ENCODE results near the gene CFTR. TPM values are rescaled to one million over a fixed set of nuclear protein-coding genes. Genes with fewer than 3 reads are reported as not detected.

CFTR gene
- total RNA-seq, 1 experiment from 2014 or later = 1.2 TPM

- Histone ChIP-seq H3K4me2 (ENCODE audit: insufficient read depth, insufficient read length, low read length) (no peak overlapping the region), H3K9me3 (ENCODE audit: control insufficient read depth, low read depth, low read length) (no peaks in the 10 kb centered on the region), H4K20me1 (ENCODE audit: control insufficient read depth, insufficient read depth, insufficient read length) (no peaks in the 10 kb centered on the region), H3K9ac (ENCODE audit: extremely low read depth, insufficient read length, low read length) (no peak overlapping the region), H3K79me2 (ENCODE audit: insufficient read depth, low read length) (no peaks in the 10 kb centered on the region), H3K27ac (ENCODE audit: insufficient read length, low read depth, low read length) (no peak overlapping the region), H2BK12ac (ENCODE audit: insufficient read length, low read depth, low read length) (no peak overlapping the region), H2AFZ (ENCODE audit: low read length) (no peak overlapping the region), H2BK120ac (ENCODE audit: low read depth, low read length, poor library complexity, severe bottlenecking) (no peak overlapping the region), H3T11ph (ENCODE audit: low read length) (no peak overlapping the region), H2BK20ac (ENCODE audit: low read depth, low read length, poor library complexity, severe bottlenecking) (no peak overlapping the region), H3K79me1 (ENCODE audit: insufficient read depth, low read depth, low read length, poor library complexity, severe bottlenecking) (no peaks in the 10 kb centered on the region), H3K4ac (ENCODE audit: low read depth, low read length) (no peak overlapping the region), H4K91ac (ENCODE audit: insufficient read length, low read depth, low read length) (no peak overlapping the region), H3K4me1 (ENCODE audit: insufficient read depth, low read length) (no peaks in the 10 kb centered on the region), H4K5ac (ENCODE audit: insufficient read length, low read depth, low read length) (no peak overlapping the region), H2BK15ac (ENCODE audit: low read depth, low read length) (no peak overlapping the region), H3K14ac (ENCODE audit: insufficient read depth, low read length) (no peak overlapping the region), H3K23me2 (ENCODE audit: insufficient read length, low read depth, low read length, poor library complexity, severe bottlenecking) (no peaks in the 10 kb centered on the region), H3K18ac (ENCODE audit: insufficient read length, low read depth, low read length) (no peak overlapping the region), H4K8ac (replicated peaks; ENCODE audit: insufficient read length, low read depth, low read length) (no peak overlapping the region), H2BK5ac (ENCODE audit: insufficient read length, low read length) (no peak overlapping the region), H3K56ac (ENCODE audit: insufficient read length, low read depth, low read length) (no peak overlapping the region), H3K23ac (ENCODE audit: insufficient read length, low read depth, low read length) (no peak overlapping the region), H2AK5ac (ENCODE audit: insufficient read length, low read length) (no peak overlapping the region), H3K27me3 (ENCODE audit: insufficient read depth, low read length) (no peaks in the 10 kb centered on the region)
- no peak for DNase-seq
- WGBS (ENCODE audit: extremely low coverage, insufficient read length, low lambda C conversion rate) = no CpG with 5 or more reads among the region's 3 CpGs
- no peaks in the 10 kb centered on the region for H3K27me3 Mint-ChIP-seq (ENCODE audit: low read depth)
- no peak overlapping the region; a peak in 1 of 7 replicates for H3K27ac Mint-ChIP-seq
- H3K4me1 Mint-ChIP-seq = peaks cover 5% of the 10 kb centered on the region in 2 experiments
- no peak for TF ChIP-seq CTCF (conservative IDR thresholded peaks at IDR 0.05)
- no peaks in the 10 kb centered on the region for H3K9me3 Mint-ChIP-seq
- no peak overlapping the region for H3K4me3 Mint-ChIP-seq
- H3K36me3 Mint-ChIP-seq (ENCODE audit: insufficient read depth in 1 of 3, low read depth in 3 of 3) = no peaks in the 10 kb centered on the region
These were observed 22.5 kb downstream of the CFTR start for GRCh38 chr7:117502331-117502730.
